ENCODE measurements around the gene CYP3A7. TPM values are rescaled to one million over a fixed set of nuclear protein-coding genes. Genes with fewer than 3 reads are reported as not detected.
"Not testable (repeated sequence)": the region's sequence is repeated elsewhere in the genome, so short reads cannot be mapped to it uniquely, and the experiment has no call there.

The CYP3A7 gene
- total and polyA plus RNA-seq, 2 donors (not counting 1 experiment from before 2014, with no cell fraction given) = 0.16 to 37.8 TPM

DNA sequence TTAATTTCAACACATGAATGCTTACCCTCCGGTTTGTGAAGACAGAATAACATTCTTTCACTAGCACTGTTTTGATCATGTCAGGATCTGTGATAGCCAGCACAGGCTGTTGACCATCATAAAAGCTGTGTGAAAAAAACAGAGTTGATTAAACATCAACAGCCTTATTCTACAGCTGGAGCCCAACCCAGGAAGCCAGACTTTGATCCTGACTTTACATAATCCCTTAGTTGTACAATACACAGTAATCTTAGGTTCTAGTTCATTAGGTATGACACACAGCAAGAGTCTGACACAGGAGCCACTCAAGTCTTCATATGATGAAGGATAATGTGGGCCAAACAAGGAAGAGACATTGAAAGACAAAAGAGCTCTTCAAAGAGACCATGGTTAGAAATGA lies 37.6 kb upstream of the CYP3A7 start:
- H3K9me3 ChIP-seq (ENCODE audit: control insufficient read depth, insufficient read depth, low read depth, low read length) = no peaks in the 10 kb centered on the region
- no peak for TF ChIP-seq EZH2 (IDR thresholded peaks at IDR 0.05; ENCODE audit: low read length, missing control alignments)
- TF ChIP-seq, protein P1, sequence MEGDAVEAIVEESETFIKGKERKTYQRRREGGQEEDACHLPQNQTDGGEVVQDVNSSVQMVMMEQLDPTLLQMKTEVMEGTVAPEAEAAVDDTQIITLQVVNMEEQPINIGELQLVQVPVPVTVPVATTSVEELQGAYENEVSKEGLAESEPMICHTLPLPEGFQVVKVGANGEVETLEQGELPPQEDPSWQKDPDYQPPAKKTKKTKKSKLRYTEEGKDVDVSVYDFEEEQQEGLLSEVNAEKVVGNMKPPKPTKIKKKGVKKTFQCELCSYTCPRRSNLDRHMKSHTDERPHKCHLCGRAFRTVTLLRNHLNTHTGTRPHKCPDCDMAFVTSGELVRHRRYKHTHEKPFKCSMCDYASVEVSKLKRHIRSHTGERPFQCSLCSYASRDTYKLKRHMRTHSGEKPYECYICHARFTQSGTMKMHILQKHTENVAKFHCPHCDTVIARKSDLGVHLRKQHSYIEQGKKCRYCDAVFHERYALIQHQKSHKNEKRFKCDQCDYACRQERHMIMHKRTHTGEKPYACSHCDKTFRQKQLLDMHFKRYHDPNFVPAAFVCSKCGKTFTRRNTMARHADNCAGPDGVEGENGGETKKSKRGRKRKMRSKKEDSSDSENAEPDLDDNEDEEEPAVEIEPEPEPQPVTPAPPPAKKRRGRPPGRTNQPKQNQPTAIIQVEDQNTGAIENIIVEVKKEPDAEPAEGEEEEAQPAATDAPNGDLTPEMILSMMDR (conservative IDR thresholded peaks at IDR 0.05 in 1 of 2, IDR thresholded peaks at IDR 0.05 in 1 of 2; ENCODE audit: low read depth in 1 of 2, low read length in 2 of 2) = no peak
- H2AFZ ChIP-seq (ENCODE audit: low read length) = no peak overlapping the region
- peaks cover 2% of the 10 kb centered on the region for H3K27me3 ChIP-seq (ENCODE audit: control insufficient read depth, insufficient read depth, low read length)
- DNase-seq (ENCODE audit: low read depth in 2 of 2) = no peak
- no peak overlapping the region for H3K4me2 ChIP-seq (ENCODE audit: extremely low read depth, insufficient read depth, low read length)
- no peak overlapping the region for H3K9ac ChIP-seq (ENCODE audit: insufficient read depth, low read length)
- H3K79me2 ChIP-seq (ENCODE audit: control insufficient read depth, insufficient read depth, low read length) = no peaks in the 10 kb centered on the region
- H3K4me3 ChIP-seq (replicated peaks in 1 of 4; ENCODE audit: control extremely low read depth in 1 of 4, insufficient read depth in 1 of 4, low read depth in 3 of 4, low read length in 4 of 4) = no peak overlapping the region
- H4K20me1 ChIP-seq (ENCODE audit: control insufficient read depth, extremely low read depth, insufficient read depth, low read length) = no peaks in the 10 kb centered on the region
- H3K27ac ChIP-seq (ENCODE audit: insufficient read depth, low read length) = no peak overlapping the region
- H3K36me3 ChIP-seq (ENCODE audit: control insufficient read depth, insufficient read depth, low read length) = no peaks in the 10 kb centered on the region
- no peaks in the 10 kb centered on the region for H3K4me1 ChIP-seq (ENCODE audit: control insufficient read depth, extremely low read depth, insufficient read depth, low read length)

DNA sequence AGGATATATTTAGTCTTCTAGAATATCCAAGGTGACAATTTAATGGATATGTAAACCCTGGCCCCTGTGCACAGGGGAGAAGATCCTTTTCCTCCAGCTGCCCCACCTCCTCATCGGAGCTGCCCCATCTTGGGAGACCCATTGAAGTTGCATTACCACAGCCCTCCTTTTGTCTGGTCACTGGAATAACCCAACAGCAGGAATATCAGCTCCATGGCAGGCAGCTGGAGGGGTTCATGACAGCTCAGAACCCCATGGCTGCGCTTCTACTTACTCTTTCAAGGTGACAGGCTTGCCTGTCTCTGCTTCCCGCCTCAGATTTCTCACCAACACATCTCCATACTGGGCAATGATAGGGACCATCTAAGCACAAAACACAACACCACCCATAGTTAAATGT lies 34.5 kb upstream of the CYP3A7 start:
- not testable (repeated sequence) for H3K27ac ChIP-seq (ENCODE audit: insufficient read depth, low read length); DNase-seq (ENCODE audit: low read depth in 2 of 2); H2AFZ ChIP-seq (ENCODE audit: low read length)

DNA sequence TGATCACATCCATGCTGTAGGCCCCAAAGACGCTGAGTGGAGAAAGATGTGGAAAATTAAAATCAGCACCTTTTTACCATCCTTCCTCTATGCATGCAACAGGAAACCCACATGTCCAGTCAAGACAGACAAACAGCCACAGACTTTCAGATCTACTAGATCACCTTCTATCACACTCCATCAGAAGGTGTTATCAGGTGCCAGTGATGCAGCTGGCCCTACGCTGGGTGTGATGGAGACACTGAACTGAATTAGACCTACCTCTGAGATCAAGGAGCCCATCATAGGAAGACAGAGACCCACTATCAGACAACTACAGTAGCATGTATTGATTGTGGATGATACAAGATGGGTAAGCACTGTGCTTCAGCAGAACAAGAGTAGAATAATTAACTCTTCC lies 33.5 kb upstream of the CYP3A7 start:
- Histone ChIP-seq H3K79me2 (ENCODE audit: control insufficient read depth, insufficient read depth, low read length) (no peaks in the 10 kb centered on the region), H3K36me3 (ENCODE audit: control insufficient read depth, insufficient read depth, low read length) (no peaks in the 10 kb centered on the region), H3K27me3 (ENCODE audit: control insufficient read depth, insufficient read depth, low read length) (peaks cover 8% of the 10 kb centered on the region), H4K20me1 (ENCODE audit: control insufficient read depth, extremely low read depth, insufficient read depth, low read length) (no peaks in the 10 kb centered on the region), H3K9ac (ENCODE audit: insufficient read depth, low read length) (no peak overlapping the region), H2AFZ (ENCODE audit: low read length) (no peak overlapping the region), H3K4me2 (ENCODE audit: extremely low read depth, insufficient read depth, low read length) (no peak overlapping the region), H3K4me3 (replicated peaks in 1 of 4; ENCODE audit: control extremely low read depth in 1 of 4, insufficient read depth in 1 of 4, low read depth in 3 of 4, low read length in 4 of 4) (no peak overlapping the region), H3K27ac (ENCODE audit: insufficient read depth, low read length) (no peak overlapping the region), H3K4me1 (ENCODE audit: control insufficient read depth, extremely low read depth, insufficient read depth, low read length) (no peaks in the 10 kb centered on the region), H3K9me3 (ENCODE audit: control insufficient read depth, insufficient read depth, low read depth, low read length) (no peaks in the 10 kb centered on the region)
- no peak for TF ChIP-seq EZH2 (IDR thresholded peaks at IDR 0.05; ENCODE audit: low read length, missing control alignments)
- TF ChIP-seq, protein P1 (conservative IDR thresholded peaks at IDR 0.05 in 1 of 2, IDR thresholded peaks at IDR 0.05 in 1 of 2; ENCODE audit: low read depth in 1 of 2, low read length in 2 of 2) = no peak
- DNase-seq (ENCODE audit: low read depth in 2 of 2) = no peak

More for the DNA sequence above, 34.5 kb upstream of the CYP3A7 start:
- H4K20me1 ChIP-seq (ENCODE audit: control insufficient read depth, extremely low read depth, insufficient read depth, low read length); H3K27me3 ChIP-seq (ENCODE audit: control insufficient read depth, insufficient read depth, low read length); H3K9me3 ChIP-seq (ENCODE audit: control insufficient read depth, insufficient read depth, low read depth, low read length); H3K9ac ChIP-seq (ENCODE audit: insufficient read depth, low read length); H3K4me1 ChIP-seq (ENCODE audit: control insufficient read depth, extremely low read depth, insufficient read depth, low read length); H3K4me2 ChIP-seq (ENCODE audit: extremely low read depth, insufficient read depth, low read length); H3K4me3 ChIP-seq (replicated peaks in 1 of 4; ENCODE audit: control extremely low read depth in 1 of 4, insufficient read depth in 1 of 4, low read depth in 3 of 4, low read length in 4 of 4); H3K36me3 ChIP-seq (ENCODE audit: control insufficient read depth, insufficient read depth, low read length); H3K79me2 ChIP-seq (ENCODE audit: control insufficient read depth, insufficient read depth, low read length): not testable (repeated sequence)

Measured in fibroblast of lung (primary cell).